Measurements from ENCODE around the gene ADAR. TPM values are rescaled to one million over a fixed set of nuclear protein-coding genes. Genes with fewer than 3 reads are reported as not detected.

The ADAR gene
- total and polyA plus RNA-seq, 3 experiments from 2014 or later, result 157 to 223 (median 223) TPM

GRCh38 chr1:154551474-154551873, 56.5 kb downstream of the ADAR start:
- Mint-ChIP-seq H3K36me3 (peaks cover 9 to 81% (median 33%) of the 10 kb centered on the region in 3 donors), H3K9me3 (no peaks in the 10 kb centered on the region), H3K27me3 (no peaks in the 10 kb centered on the region), H3K27ac (no peak overlapping the region), H3K4me3 (no peak overlapping the region), H3K4me1 (peaks cover 23 to 52% (median 46%) of the 10 kb centered on the region in 3 donors)
- Histone ChIP-seq H3K36me3 (ENCODE audit: insufficient read depth, low read length) (peaks cover 59% of the 10 kb centered on the region), H3K9me3 (ENCODE audit: low read length) (no peaks in the 10 kb centered on the region), H3K4me1 (ENCODE audit: insufficient read depth, low read length) (peaks cover 9% of the 10 kb centered on the region), H3K4me3 (ENCODE audit: low read length) (no peak overlapping the region), H3K27ac (ENCODE audit: low read depth, low read length) (no peak overlapping the region), H3K27me3 (ENCODE audit: insufficient read depth, low read length, poor library complexity, severe bottlenecking) (no peaks in the 10 kb centered on the region)
- ChIA-PET CTCF (interaction anchor here (1.5 kb wide), 1 partner anchor 8 kb away, joined by 4 read pairs; no protein-coding TSS in a partner anchor), POLR2A (no interaction called here)
- DNase-seq, result no peak

- Histone ChIP-seq H3K36me3 (ENCODE audit: insufficient read depth, low read length) (peaks cover 57% of the 10 kb centered on the region), H3K27me3 (ENCODE audit: insufficient read depth, low read length, poor library complexity, severe bottlenecking) (no peaks in the 10 kb centered on the region), H3K9me3 (ENCODE audit: low read length) (no peaks in the 10 kb centered on the region), H3K27ac (ENCODE audit: low read depth, low read length) (no peak overlapping the region), H3K4me3 (ENCODE audit: low read length) (no peak overlapping the region), H3K4me1 (ENCODE audit: insufficient read depth, low read length) (peaks cover under 1% of the 10 kb centered on the region)
- ChIA-PET POLR2A (no interaction called here), CTCF (interaction anchor here (1.5 to 2.5 kb wide), 2 partner anchors 9 to 71 kb away, joined by 4 to 6 read pairs; no protein-coding TSS in a partner anchor)
- DNase-seq, result no peak
- Mint-ChIP-seq H3K27me3 (no peaks in the 10 kb centered on the region), H3K27ac (peak overlapping the region in 2 of 8 donors; percentile 64 to 81), H3K4me1 (peaks cover 16 to 44% (median 37%) of the 10 kb centered on the region in 3 donors), H3K9me3 (no peaks in the 10 kb centered on the region), H3K36me3 (peaks cover 9 to 73% (median 32%) of the 10 kb centered on the region in 3 donors), H3K4me3 (peak overlapping the region in 1 of 7 donors; percentile 44)
Observed at GRCh38 chr1:154550657-154551056, 57.3 kb downstream of the ADAR start.

- H3K36me3 ChIP-seq (ENCODE audit: insufficient read depth, low read length), result peaks cover 51% of the 10 kb centered on the region
- no peaks in the 10 kb centered on the region for H3K4me1 ChIP-seq (ENCODE audit: insufficient read depth, low read length)
- H3K36me3 Mint-ChIP-seq, result peaks cover 9 to 67% (median 31%) of the 10 kb centered on the region in 3 donors
- ChIA-PET CTCF (interaction anchor here (2.5 kb wide), 1 partner anchor 71 kb away, joined by 6 read pairs; no protein-coding TSS in a partner anchor), POLR2A (no interaction called here)
- H3K27me3 ChIP-seq (ENCODE audit: insufficient read depth, low read length, poor library complexity, severe bottlenecking), result no peaks in the 10 kb centered on the region
- H3K27me3 Mint-ChIP-seq, result no peaks in the 10 kb centered on the region
- H3K9me3 ChIP-seq (ENCODE audit: low read length), result no peaks in the 10 kb centered on the region
- H3K4me3 Mint-ChIP-seq, result peak overlapping the region in 1 of 7 donors; percentile 44
- H3K27ac ChIP-seq (ENCODE audit: low read depth, low read length), result no peak overlapping the region
- H3K4me3 ChIP-seq (ENCODE audit: low read length), result no peak overlapping the region
- DNase-seq, result no peak
- H3K4me1 Mint-ChIP-seq, result peaks cover 14 to 38% (median 32%) of the 10 kb centered on the region in 3 donors
- no peaks in the 10 kb centered on the region for H3K9me3 Mint-ChIP-seq
- H3K27ac Mint-ChIP-seq, result peak overlapping the region in 2 of 8 donors; percentile 35 to 59
Observed at GRCh38 chr1:154550070-154550469, 57.9 kb downstream of the ADAR start.

- ChIA-PET POLR2A (no interaction called here), CTCF (interaction anchor here (2.5 kb wide), 1 partner anchor 70 kb away, joined by 6 read pairs; no protein-coding TSS in a partner anchor)
- Mint-ChIP-seq H3K4me3 (no peak overlapping the region), H3K27ac (peak overlapping the region in 3 of 8 donors; percentile 42 to 73 (median 73)), H3K36me3 (peaks cover 9 to 59% (median 25%) of the 10 kb centered on the region in 3 donors), H3K9me3 (no peaks in the 10 kb centered on the region), H3K4me1 (peaks cover 10 to 36% (median 25%) of the 10 kb centered on the region in 3 donors), H3K27me3 (no peaks in the 10 kb centered on the region)
- no peak for DNase-seq
- H3K27me3 ChIP-seq (ENCODE audit: insufficient read depth, low read length, poor library complexity, severe bottlenecking), result no peaks in the 10 kb centered on the region
- H3K36me3 ChIP-seq (ENCODE audit: insufficient read depth, low read length), result peaks cover 44% of the 10 kb centered on the region
- H3K4me1 ChIP-seq (ENCODE audit: insufficient read depth, low read length), result no peaks in the 10 kb centered on the region
- H3K27ac ChIP-seq (ENCODE audit: low read depth, low read length), result no peak overlapping the region
- H3K4me3 ChIP-seq (ENCODE audit: low read length), result no peak overlapping the region
- H3K9me3 ChIP-seq (ENCODE audit: low read length), result no peaks in the 10 kb centered on the region
Observed at GRCh38 chr1:154549202-154549770, 58.7 kb downstream of the ADAR start.

- Mint-ChIP-seq H3K4me1 (peaks cover 10 to 31% (median 19%) of the 10 kb centered on the region in 3 donors), H3K9me3 (no peaks in the 10 kb centered on the region), H3K27me3 (no peaks in the 10 kb centered on the region), H3K36me3 (peaks cover 4 to 47% (median 16%) of the 10 kb centered on the region in 3 donors), H3K27ac (peak overlapping the region in 4 of 8 donors; percentile 15 to 84 (median 51)), H3K4me3 (no peak overlapping the region)
- Histone ChIP-seq H3K9me3 (ENCODE audit: low read length) (no peaks in the 10 kb centered on the region), H3K27ac (ENCODE audit: low read depth, low read length) (no peak overlapping the region), H3K4me3 (ENCODE audit: low read length) (no peak overlapping the region), H3K27me3 (ENCODE audit: insufficient read depth, low read length, poor library complexity, severe bottlenecking) (no peaks in the 10 kb centered on the region), H3K36me3 (ENCODE audit: insufficient read depth, low read length) (peaks cover 31% of the 10 kb centered on the region), H3K4me1 (ENCODE audit: insufficient read depth, low read length) (no peaks in the 10 kb centered on the region)
- ChIA-PET CTCF (interaction anchor here (3.0 kb wide), 1 partner anchor 68 kb away, joined by 23 read pairs; no protein-coding TSS in a partner anchor), POLR2A (no interaction called here)
- DNase-seq, result no peak
Observed at GRCh38 chr1:154548028-154548427, 60.0 kb downstream of the ADAR start.

- no peaks in the 10 kb centered on the region for H3K9me3 ChIP-seq (ENCODE audit: low read length)
- H3K4me1 ChIP-seq (ENCODE audit: insufficient read depth, low read length), result no peaks in the 10 kb centered on the region
- H3K27ac ChIP-seq (ENCODE audit: low read depth, low read length), result no peak overlapping the region
- H3K27ac Mint-ChIP-seq, result peak overlapping the region in 1 of 8 donors; percentile 15
- no peak for DNase-seq
- H3K9me3 Mint-ChIP-seq, result no peaks in the 10 kb centered on the region
- peaks cover 10 to 31% (median 19%) of the 10 kb centered on the region in 3 donors for H3K4me1 Mint-ChIP-seq
- no peak overlapping the region for H3K4me3 ChIP-seq (ENCODE audit: low read length)
- H3K4me3 Mint-ChIP-seq, result no peak overlapping the region
- peaks cover 4 to 39% (median 14%) of the 10 kb centered on the region in 3 donors for H3K36me3 Mint-ChIP-seq
- ChIA-PET POLR2A (no interaction called here), CTCF (interaction anchor here (0.6 to 3.0 kb wide), 9 partner anchors 8 to 82 kb away, joined by 3 to 23 read pairs (median 4); no protein-coding TSS in a partner anchor)
- peaks cover 0 to 1% of the 10 kb centered on the region in 2 donors for H3K27me3 Mint-ChIP-seq
- peaks cover 23% of the 10 kb centered on the region for H3K36me3 ChIP-seq (ENCODE audit: insufficient read depth, low read length)
- no peaks in the 10 kb centered on the region for H3K27me3 ChIP-seq (ENCODE audit: insufficient read depth, low read length, poor library complexity, severe bottlenecking)
Observed at GRCh38 chr1:154547105-154547732, 60.8 kb downstream of the ADAR start.

- Mint-ChIP-seq H3K27me3 (peaks cover 2 to 4% of the 10 kb centered on the region in 2 donors), H3K36me3 (peaks cover 4 to 31% (median 10%) of the 10 kb centered on the region in 3 donors), H3K27ac (peak overlapping the region in 1 of 8 donors; percentile 6), H3K4me1 (peaks cover 10 to 31% (median 19%) of the 10 kb centered on the region in 3 donors), H3K9me3 (no peaks in the 10 kb centered on the region), H3K4me3 (no peak overlapping the region)
- Histone ChIP-seq H3K9me3 (ENCODE audit: low read length) (no peaks in the 10 kb centered on the region), H3K4me1 (ENCODE audit: insufficient read depth, low read length) (no peaks in the 10 kb centered on the region), H3K36me3 (ENCODE audit: insufficient read depth, low read length) (peaks cover 16% of the 10 kb centered on the region), H3K27me3 (ENCODE audit: insufficient read depth, low read length, poor library complexity, severe bottlenecking) (no peaks in the 10 kb centered on the region), H3K4me3 (ENCODE audit: low read length) (no peak overlapping the region), H3K27ac (ENCODE audit: low read depth, low read length) (no peak overlapping the region)
- peak; percentile 18 to 66 (median 44) for DNase-seq
- CTCF ChIA-PET, result interaction anchor here (0.6 to 3.0 kb wide), 10 partner anchors 9 to 276 kb away, joined by 3 to 23 read pairs (median 4); no protein-coding TSS in a partner anchor
- POLR2A ChIA-PET, result no interaction called here
Observed at GRCh38 chr1:154546264-154547063, 61.5 kb downstream of the ADAR start.
